NCI-H82 treated with DMSO at 0.1 percent for 48 hours (cell line): ENCODE results near the gene EPHA10.
"Not testable (repeated sequence)": the region's sequence is repeated elsewhere in the genome, so short reads cannot be mapped to it uniquely, and the experiment has no call there.

Experiments
- DNase-seq: peaks from one replicate; lab custom pipeline; 2025; ENCODE audit not compliant: unreplicated experiment; lab: John Stamatoyannopoulos, UW

The EPHA10 gene

DNA sequence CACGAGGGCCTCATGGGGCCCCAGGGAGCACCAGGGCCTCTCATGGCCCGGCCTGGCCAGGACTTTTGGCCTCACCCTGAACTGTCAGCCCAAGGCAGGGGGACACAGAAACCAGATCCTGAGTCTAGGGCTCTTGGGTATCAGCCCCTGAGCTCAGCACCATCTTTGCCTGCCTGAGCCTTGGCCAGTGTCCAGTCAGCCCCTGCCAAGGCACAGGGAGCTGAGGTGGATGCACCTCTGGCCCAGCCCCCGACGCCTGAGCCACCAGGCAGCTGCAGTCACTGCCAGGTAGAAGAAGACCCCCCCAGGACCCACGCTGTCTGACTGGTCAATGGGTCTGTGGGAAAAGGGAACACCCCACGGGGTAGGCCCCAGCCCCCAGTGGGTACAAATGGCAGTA is 47.3 kb downstream of the EPHA10 start:
- DNase-seq, result no peak

DNA sequence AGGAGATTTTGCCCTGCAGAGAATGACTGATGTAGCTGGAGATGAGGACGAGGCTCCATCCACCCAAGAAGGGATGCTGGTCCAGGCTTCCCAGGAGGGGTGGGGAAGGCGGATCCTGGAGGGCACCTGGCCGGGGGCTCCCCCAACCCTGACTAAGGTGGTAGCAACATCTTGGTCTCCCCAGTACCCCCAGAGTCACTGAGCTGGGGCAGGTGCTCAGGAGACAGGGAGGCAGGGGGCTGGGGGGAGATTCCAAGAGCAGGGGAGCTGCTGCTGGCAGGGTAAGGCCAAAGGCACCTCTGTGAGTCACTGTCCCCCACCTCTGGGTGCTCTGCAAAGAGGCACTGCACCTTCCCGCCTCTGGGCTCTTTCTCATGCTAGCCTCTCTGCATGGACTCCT is 48.6 kb downstream of the EPHA10 start:
- DNase-seq, result no peak

DNA sequence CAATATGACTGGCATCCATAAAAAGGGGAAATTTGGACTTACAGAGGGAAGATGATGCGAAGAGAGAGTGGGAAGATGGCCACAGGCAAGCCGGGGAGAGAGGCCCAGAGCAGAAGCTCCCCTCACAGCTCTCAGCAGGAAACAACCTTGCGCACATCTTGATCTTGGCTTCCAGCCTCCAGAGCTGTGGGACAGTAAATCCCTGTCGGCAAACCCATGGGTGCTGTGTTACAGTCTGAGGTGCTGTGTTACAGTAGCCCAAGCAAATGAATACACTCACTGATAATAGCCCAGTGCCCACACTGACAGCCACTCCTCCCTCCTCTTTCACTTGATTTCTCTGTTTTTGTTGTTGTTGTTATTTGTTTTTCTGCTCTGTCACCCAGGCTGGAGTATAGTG is 50.2 kb downstream of the EPHA10 start:
- no peak for DNase-seq

DNA sequence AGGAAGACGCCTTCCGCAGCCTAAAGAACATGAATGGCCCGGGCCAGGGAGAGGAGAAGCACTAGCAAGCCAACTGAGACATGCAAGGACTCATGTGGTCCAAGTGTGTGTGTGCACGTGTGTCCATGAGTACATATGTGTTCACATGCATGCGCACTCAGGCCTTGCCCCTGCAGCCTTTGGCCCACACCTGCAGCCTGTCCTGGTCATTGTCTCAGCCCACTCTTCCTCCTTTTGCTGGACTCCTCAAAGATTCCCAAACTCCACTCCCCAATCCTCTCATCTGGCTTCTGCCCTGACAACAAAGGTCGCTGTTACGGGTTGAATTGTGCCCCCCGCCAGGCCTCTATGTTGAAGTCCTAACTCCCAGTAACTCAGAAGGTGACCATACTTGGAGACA is 50.7 kb downstream of the EPHA10 start:
- DNase-seq, result no peak

DNA sequence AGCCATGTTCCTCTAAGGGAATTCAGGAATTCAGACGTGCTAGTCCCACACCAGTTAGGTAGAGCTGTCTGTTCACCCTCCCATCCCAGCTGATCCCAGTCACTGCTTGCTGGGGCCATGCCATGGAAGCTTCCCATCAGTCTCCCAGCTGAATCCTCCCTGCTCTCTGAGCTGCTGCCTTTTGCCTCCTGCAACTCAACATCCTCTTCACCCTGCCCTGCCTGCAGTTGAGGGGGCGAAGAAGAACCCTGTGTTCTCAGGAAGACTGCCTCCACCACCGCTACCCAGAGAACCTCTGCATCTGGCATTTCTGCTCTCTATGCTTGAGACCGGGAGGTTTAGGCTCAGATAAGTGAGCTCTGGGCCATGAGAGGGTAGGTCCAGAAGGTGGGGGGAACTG is 56.4 kb downstream of the EPHA10 start:
- DNase-seq, result no peak

DNA sequence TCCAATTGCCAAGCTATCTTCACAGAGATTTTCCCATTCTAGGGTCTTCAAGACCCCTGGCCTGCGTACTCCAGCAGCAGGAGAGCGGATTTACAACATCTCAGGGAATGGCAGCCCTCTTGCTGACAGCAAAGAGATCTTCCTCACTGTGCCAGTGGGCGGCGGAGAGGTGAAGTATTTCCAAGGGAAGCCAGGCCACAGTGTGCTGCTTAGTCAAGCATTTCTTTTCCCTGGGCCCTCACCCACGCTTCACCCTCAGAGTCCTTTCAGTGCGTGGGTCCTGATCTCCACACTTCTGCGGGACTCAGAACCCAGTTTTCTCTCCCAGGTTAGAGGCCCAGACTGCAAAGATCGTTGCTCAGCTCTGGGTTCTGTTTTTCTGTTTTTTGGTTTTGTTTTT is 59.5 kb downstream of the EPHA10 start:
- DNase-seq, result no peak

DNA sequence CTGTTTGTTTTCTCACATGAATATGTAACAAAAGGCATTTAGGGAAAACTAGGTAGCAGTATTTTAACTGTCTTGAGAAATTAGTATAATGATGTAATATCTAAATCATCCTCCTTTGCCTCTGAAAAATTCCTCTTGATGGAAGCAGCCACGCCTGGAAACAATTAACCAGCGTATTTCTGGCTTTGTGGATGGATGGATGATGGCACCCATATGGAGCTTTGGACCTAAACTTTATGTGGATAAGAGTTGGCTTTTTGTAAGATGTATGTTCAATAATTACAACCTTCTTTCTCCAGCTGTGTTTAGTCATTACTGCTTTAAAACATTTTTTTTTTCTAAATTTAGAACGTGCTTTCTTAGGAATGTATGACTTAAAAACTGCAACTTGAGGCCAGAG is 60.0 kb downstream of the EPHA10 start:
- DNase-seq, result no peak

DNA sequence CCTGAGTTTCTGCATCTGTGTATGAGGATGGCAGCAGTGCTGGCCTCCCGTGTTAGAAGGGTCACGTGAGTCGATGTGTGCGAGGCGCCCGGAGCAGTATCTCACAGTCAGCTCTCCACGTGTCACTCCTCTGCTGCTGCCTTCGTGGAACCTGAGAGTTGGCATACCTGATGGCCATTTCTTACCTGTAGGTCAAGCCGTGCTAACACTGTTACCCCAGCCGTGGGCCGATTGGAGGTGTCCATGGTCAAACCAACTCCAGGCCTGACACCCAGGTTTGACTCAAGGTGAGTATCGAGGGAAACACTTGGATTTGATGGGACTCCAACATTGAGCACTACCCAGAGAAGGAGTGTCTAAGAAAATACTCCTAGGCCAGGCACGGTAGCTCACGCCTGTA is 61.9 kb downstream of the EPHA10 start:
- no peak for DNase-seq

DNA sequence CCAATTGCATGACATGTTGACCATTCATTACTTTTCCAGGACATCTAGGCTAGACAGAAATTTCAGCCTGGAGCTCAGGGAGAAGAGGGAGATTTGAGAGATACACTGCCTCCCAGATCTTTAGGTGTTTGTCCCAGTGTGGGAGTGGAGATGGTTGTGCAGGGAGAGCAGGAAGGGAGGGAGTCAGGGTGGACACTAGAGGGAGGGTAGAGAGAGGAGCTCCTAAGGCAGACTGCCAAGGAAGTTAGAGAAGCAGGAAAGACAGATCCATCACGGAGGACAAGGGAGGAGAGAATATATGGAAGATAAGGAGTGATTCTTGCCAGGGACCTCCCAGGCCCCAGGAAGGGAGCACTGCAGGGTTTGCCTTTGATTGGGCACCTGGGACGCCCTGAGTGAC is 63.9 kb downstream of the EPHA10 start:
- DNase-seq, result no peak

DNA sequence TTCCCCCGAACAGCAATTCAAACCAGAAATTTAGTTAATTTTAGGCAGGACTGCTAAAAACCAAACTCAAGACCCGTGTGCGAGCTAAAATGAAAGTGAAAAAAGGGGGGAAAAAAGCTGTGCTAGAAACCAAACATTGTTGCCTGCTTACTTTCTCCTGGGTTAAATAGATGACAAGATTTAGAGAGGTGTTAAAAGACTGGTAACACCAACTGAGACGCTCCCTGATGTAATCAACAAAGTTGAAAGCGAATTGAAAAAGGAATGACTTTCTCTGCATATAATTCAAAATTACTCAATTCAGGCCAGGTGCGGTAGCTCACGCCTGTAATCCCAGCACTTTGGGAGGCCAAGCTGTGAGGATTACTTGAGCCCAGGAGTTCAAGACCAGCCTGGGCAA is 65.8 kb downstream of the EPHA10 start:
- DNase-seq, result no peak

DNA sequence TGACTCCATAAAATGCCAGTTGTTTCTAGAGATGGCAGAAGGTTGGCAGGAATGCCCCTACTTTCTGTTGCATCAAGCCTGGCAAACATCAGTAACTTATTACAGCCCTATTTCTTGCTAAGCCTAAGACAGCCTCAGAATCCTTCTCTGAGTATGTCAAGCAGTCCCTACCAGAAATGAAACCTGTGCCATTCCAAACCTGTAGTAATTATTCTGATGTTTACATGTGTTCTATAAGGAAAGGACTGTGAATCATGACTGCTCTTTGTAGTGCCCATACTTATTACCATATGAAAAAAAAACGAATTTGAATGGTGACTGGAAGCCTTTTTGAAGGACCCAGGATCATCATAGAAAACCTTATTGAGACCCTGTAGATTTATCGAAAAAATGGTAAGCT is 67.2 kb downstream of the EPHA10 start:
- DNase-seq, result no peak

DNA sequence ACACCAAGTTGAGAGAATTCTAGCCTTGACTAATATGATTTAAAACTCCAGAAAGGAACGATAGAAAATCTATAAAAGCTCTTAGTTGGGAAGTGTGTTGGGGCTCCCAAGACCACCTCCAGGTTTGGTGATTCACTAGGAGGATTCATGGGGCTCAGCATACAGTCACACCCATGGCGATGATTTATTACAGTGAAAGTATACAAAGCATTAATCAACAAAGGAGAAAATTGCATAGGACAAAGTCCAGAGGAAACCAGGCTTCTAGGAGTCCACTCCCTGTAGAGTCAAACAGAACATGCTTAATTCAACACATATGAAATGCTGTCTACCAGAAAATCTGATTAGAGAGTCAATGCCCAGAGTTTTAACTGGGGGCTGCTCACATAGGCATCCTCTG is 67.8 kb downstream of the EPHA10 start:
- DNase-seq, result no peak

DNA sequence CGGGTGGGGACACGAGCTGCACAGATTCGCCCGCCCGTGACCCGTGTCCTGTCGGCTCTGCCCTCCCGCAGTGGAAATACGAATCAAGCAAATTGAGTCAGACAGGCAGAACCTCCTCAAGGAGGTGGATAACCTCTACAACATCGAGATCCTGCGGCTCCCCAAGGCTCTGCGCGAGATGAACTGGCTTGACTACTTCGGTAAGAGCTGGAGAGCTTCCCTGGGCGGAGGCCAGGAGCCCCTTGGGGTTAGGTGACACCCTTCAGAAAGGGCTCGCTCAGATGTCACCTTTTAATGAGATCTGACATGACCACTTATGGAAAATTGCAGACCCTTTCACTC is 72.1 kb downstream of the EPHA10 start:
- DNase-seq, result no peak

DNA sequence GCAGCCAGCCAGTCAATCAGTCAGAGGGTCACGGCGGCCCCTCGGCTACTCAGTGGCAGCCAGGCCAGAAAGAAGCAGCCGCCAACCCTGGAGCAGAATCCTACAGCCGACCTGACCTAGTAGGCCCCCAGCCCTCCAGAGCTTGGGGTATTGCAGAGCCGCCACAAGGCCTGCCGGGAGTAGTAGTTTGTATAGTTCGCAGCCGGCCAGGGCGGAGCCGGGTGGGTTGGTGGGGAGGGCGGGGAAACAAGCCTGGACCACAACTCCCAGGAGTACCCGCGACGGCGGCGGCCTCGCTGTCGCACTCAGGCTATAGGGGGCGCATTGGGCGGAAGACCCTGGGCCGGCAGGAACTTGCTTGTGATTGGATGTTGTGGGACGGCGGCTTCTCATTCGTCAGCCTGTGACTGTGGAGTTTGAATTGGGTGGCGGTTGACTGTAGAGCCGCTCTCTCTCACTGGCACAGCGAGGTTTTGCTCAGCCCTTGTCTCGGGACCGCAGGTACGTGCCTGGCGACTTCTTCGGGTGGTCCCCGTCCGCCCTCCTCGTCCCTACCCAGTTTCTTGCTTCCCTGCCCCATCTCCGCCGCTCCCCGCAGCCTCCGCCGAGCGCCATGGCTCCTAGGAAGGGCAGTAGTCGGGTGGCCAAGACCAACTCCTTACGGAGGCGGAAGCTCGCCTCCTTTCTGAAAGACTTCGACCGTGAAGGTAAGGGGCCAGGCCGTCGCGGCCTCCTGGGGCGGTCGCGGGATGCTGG is 72.7 kb downstream of the EPHA10 start, which contains the start of gene CDCA8:
TSS of gene CDCA8 (plus strand) at position 439 of the 756 bp plus-strand sequence. CDS start at position 614, 175 bp downstream.
- DNase-seq, result peak; percentile 97

DNA sequence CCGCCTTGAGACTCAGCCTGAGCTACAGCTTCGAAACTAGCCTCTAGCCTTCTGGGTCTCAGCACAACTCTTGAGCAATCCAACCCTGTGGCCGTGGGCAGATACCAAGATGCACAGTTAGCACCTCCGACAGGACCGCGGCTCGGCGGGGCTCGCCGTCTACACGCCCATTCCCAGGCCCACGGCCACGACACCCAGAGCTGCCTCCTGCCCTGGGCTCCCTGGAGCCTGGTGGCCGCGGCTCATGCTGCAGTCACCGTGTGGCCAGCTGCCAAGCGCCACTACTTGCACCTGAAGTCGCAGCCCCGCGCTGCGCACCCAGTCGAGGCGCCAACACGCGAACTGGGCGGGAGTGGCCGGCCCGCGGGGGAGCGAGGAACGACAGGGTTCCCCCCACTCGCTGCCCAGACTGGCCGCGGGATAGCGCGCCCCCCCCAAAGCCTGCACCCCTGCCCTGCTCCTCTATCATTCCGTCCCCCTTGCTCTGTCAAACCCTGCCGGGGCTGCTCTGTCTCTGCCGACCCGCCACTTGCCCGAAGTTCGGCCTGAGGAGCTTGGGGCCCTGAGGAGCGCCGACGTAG is 73.3 kb downstream of the EPHA10 start:
- DNase-seq, result no peak

DNA sequence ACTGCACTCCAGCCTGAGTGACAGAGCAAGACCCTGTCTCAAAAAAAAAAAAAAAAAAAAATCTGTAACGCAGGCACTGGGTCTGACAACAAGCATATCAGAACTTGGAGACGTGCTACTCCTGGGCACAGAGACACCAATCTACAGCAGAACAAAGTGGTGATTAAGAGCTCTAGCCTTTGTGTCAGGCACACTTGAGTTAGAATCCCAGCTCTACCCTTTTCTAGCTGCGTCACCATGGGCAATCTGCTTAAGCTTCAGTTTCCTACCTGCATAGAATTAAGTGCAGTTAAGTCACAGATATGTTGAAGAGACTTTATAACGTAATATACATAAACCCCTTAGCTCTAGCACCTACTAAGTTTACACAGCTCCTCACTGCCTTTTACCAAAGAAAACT is 76.0 kb downstream of the EPHA10 start:
- DNase-seq, result no peak

DNA sequence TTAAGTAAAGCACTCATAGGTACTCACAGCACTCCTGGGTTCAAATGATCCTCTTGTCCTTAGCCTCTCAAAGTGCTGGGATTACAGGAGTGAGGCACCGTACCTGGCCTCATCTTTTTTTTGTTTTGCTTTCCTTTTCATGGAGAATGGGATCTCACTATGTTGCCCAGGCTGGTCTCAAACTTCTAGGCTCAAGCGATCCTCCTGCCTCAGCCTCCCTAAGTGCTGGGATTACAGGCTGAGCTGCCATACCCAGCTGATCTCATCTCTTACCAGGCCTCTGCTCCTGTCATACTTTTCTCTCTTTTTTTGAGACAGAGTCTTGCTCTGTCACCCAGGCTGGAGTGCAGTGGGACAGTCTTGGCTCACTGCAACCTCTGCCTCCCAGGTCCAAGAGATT is 77.2 kb downstream of the EPHA10 start:
- not testable (repeated sequence) for DNase-seq

DNA sequence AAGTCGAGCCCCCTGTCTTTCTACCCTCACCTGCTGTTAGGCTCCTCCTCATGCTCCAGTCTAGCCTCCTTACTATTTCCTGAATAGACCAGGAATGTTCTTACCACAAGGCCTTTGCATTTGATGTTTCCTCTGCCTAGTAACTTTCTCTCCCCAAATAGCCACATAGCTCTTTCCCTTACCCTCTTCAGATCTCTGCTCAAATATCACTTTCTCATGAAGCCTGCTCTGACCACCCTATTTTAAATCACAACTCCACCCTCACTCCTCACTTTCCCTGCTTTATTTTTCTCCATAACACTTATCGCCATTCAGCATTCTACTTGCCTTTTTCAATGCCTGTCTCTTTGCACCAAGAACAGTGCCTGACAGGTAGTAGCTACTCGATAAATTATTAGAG is 79.2 kb downstream of the EPHA10 start:
- DNase-seq, result no peak

DNA sequence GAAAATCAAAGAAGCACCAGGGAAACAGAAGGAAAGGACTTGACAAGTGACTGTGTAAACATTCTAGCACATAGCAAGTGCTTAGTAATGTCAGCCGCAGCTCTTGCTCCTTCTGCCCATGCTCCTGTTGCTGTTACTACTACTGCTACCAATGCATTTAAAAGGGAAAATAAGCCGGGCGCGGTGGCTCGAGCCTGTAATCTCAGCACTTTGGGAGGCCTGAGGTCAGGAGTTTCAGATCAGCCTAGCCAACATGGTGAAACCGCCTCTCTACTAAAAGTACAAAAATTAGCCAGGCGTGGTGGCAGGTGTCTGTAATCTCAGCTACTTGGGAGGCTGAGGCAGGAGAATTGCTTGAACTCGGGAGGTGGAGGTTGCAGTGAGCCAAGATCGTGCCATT is 80.7 kb downstream of the EPHA10 start:
- DNase-seq, result not testable (repeated sequence)

DNA sequence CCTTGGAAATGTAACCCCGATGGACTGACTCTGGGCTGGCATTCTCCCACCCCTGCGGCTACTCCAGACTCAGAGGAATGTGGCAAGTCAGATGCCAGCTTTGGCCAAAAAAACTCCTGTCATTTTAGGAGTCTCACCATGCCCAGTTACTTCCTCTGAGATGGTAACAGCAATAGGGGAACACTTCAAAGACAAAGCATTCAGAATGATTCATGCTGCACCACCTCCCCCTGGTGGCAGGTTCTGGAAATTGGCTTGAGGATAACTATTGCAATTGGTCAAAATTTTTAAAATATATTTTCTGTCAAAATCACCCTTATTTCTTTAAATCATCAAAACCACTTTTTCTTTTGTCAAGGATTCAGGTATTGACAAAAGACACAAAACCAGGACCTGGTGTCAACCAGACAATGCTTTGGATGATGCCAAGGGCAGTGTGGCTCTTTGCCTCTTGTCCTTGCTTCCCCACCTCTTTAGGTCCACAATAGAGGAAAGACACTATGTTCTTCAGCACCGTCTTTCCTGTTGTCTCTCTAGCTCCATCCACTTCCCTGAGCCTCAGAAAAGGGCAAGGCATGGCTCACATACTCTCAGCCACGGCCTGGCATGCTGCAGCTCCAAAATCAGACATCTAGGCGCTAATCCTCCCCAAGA is 82.5 kb downstream of the EPHA10 start:
- peak; percentile 19 for DNase-seq

DNA sequence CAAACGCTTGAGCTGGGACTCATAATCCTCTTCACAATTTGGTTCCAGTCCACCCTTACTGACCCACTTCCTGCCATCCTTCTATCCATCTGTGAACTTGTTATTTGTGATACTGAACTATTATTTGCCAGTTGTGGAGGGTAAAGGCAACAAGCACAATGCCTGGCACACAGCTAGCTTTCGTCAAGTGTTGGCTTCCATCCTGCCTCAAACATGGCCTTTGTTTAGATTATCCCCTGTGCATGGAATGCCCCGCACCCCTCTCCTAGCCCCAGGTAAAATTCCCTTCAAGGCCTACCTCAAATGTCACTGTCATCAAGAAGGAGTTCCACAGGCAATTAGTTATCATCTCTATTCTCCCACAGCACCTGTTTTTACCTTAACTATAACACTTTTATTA is 84.0 kb downstream of the EPHA10 start:
- no peak for DNase-seq

DNA sequence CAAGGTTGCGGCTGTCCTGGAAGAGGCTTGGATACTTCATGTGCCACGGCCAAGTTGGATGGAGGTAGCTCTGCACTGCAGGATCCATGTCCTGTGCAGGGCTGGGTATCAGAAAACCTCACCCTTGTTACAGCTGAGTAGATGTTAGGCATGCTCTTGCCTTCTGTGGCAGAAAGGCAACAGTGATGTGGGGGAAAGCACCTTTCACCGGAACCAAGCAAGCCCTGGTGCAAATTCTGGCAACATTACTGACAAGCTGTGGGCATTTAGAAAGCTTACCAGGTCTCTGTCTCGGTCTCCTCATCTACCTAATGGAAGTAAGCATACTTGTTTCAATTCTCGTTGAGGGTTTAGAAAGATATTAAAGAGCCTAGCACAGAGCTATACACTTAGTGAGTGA is 87.1 kb downstream of the EPHA10 start:
- no peak for DNase-seq

DNA sequence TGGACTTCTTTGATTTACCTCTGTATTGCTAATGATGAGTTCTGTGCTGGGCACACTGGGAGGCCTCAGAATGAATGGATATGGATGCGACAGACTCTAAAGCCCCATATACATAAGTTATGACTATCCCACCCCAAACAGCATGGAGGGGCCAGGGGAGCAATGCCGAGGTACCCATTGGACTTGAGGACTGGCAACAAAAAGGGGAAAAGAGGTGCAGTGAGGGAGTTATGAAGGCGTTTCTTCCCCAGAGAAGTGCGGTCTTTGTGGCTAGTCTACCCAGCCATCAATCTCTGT is 87.8 kb downstream of the EPHA10 start:
- DNase-seq, result no peak
